Liver (tissue), 3 donors: ENCODE results near the gene ZNF628.

Experiments used
- GABPA ChIP-seq, 2 donors: IDR thresholded peaks in 1 of 2; conservative IDR thresholded peaks in 1 of 2; 2 replicates each; pipeline ENCODE4 v1.6.1; 2016; ENCODE audit warnings: antibody characterized with exemption in 2 of 2, mild to moderate bottlenecking in 1 of 2, moderate library complexity in 1 of 2
- HNF4G ChIP-seq: IDR thresholded peaks from 2 replicates; pipeline ENCODE4 v1.6.1; 2016; ENCODE audit warnings: antibody characterized with exemption
- NR2F2 ChIP-seq: IDR thresholded peaks from 2 replicates; pipeline ENCODE4 v1.6.1; 2016; ENCODE audit warnings: antibody characterized with exemption
- TAF1 ChIP-seq: conservative IDR thresholded peaks from 2 replicates; pipeline ENCODE4 v1.6.1; 2016; ENCODE audit warnings: antibody characterized with exemption, mild to moderate bottlenecking
- TF ChIP-seq, protein P1 (sequence below): fragments of 150-350 bp; IDR thresholded peaks from 2 replicates; pipeline ENCODE4 v1.5.1; 2017; ENCODE audit warnings: improper control_type of control experiment, low read depth, low read length; ENCODE audit not compliant: missing input control
- TF ChIP-seq, protein P2 (sequence below): IDR thresholded peaks from 2 replicates; pipeline ENCODE4 v1.6.1; 2016; ENCODE audit warnings: antibody characterized with exemption
- donor health status: healthy.
- donor health status: healthy.

DNA sequence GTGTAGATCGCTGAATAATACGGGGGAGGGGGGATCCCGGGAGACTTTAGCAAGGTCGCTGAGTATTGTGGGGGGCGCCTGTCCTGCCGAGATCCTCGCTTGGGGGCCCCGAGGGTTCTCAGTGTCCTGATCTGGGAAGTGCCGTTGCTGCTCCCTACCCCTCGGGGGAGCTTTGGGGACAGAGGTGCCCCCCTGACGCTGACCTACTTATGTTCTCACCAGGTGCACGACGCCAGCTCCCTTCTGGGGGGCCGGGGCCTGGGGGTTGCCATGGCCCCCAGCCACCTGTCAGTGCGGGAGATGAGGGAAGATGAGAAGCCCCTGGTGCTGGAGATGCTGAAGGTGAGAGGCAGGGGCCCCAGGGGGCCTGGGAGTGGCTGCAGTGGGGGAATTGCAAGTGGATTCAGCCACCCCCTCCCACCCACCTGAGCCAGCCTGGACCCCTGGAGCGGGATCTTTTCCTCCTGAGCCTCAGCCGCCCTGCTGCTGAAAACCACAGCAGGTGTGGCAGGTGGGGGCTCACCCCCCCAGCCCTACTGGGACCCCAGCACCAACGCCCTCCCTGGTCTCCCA is 9.1 kb downstream of the ZNF628 start:
- TF ChIP-seq, protein P1, sequence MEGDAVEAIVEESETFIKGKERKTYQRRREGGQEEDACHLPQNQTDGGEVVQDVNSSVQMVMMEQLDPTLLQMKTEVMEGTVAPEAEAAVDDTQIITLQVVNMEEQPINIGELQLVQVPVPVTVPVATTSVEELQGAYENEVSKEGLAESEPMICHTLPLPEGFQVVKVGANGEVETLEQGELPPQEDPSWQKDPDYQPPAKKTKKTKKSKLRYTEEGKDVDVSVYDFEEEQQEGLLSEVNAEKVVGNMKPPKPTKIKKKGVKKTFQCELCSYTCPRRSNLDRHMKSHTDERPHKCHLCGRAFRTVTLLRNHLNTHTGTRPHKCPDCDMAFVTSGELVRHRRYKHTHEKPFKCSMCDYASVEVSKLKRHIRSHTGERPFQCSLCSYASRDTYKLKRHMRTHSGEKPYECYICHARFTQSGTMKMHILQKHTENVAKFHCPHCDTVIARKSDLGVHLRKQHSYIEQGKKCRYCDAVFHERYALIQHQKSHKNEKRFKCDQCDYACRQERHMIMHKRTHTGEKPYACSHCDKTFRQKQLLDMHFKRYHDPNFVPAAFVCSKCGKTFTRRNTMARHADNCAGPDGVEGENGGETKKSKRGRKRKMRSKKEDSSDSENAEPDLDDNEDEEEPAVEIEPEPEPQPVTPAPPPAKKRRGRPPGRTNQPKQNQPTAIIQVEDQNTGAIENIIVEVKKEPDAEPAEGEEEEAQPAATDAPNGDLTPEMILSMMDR: no peak
- TF ChIP-seq HNF4G (no peak), GABPA (IDR thresholded peaks at IDR 0.05 in 1 of 2, conservative IDR thresholded peaks at IDR 0.05 in 1 of 2) (no peak), TAF1 (no peak), NR2F2 (no peak)
- TF ChIP-seq, protein P2, sequence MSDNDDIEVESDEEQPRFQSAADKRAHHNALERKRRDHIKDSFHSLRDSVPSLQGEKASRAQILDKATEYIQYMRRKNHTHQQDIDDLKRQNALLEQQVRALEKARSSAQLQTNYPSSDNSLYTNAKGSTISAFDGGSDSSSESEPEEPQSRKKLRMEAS: no peak
